ENCODE measurements around the gene IPCEF1. TPM values are rescaled to one million over a fixed set of nuclear protein-coding genes. Genes with fewer than 3 reads are reported as not detected.

IPCEF1 gene
- total and polyA plus RNA-seq, 4 donors, result 0.46 to 2.8 (median 1.3) TPM

DNA sequence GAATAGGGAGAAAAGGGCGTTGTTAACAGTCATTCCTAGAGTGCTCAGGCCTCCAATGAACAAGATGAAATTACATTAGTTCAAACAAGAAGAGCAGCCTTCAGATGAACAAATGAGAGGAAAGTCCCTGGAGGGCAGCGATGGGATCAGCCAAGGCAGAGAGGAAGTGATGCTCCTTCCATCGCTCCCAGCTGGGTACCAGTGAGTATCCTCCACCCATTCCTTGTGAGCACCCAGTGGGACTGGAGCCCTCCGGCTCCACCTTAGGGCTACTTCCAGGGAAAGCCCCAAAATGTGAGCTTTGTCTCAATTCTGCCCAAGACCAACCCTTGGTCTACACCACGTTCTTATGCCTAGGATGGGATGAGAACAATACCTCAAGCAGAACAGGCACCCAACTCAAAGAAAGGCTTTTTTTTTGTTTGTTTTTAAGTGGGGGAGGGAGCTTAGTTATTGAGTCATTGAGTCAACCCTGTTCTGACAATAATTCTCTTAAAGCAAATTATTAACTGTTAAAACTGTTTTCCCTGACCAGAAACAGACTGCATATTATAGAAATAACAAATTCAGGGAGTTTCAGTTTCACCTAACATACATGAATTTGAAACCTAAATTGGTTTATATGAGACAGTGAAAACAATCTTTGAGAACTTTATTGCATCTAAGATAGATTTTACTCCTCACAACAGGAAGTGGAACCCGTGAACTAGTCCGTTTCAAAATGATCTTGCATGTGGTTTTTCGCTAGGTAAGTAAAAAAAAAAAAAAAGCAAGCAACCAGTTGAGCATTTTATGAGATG is 106.9 kb downstream of the IPCEF1 start:
- Histone ChIP-seq H3K9me3 (ENCODE audit: control insufficient read depth in 4 of 4, low read length in 3 of 4) (no peaks in the 10 kb centered on the region), H3K9ac (ENCODE audit: low read depth in 1 of 2, low read length in 2 of 2) (peak overlapping the region in 1 of 2 donors; percentile 24), H3K4me3 (ENCODE audit: low read depth in 1 of 3, low read length in 3 of 3) (no peak overlapping the region), H3K4me1 (ENCODE audit: control insufficient read depth in 4 of 4, insufficient read depth in 4 of 4, low read length in 3 of 4) (no peaks in the 10 kb centered on the region), H3K27ac (ENCODE audit: low read depth in 1 of 2, low read length in 2 of 2) (peak overlapping the region in 1 of 2 donors; percentile 47), H3K27me3 (ENCODE audit: control insufficient read depth in 4 of 4, insufficient read depth in 4 of 4, low read length in 3 of 4) (no peaks in the 10 kb centered on the region), H3K36me3 (ENCODE audit: control insufficient read depth in 4 of 4, insufficient read depth in 3 of 4, low read depth in 1 of 4, low read length in 3 of 4) (no peaks in the 10 kb centered on the region)
- TF ChIP-seq YY1 (IDR thresholded peaks at IDR 0.05) (no peak), FOXA2 (IDR thresholded peaks at IDR 0.05) (no peak), SP1 (IDR thresholded peaks at IDR 0.05) (no peak), NR2F2 (IDR thresholded peaks at IDR 0.05) (no peak), RAD21 (IDR thresholded peaks at IDR 0.05) (no peak), JUND (IDR thresholded peaks at IDR 0.05) (no peak), CTCF (IDR thresholded peaks at IDR 0.05; ENCODE audit: low read depth, low read length, missing input control) (no peak), HNF4G (IDR thresholded peaks at IDR 0.05) (no peak)
- 74% methylated on average over 8 of the region's 8 CpGs for WGBS
- no peak for DNase-seq (ENCODE audit: low spot score)

GRCh38 chr6:154247119-154247861 is 109.3 kb downstream of the IPCEF1 start:
- TF ChIP-seq CTCF (IDR thresholded peaks at IDR 0.05; ENCODE audit: low read depth, low read length, missing input control) (no peak), RAD21 (IDR thresholded peaks at IDR 0.05) (no peak), HNF4G (IDR thresholded peaks at IDR 0.05) (no peak), TAF1 (conservative IDR thresholded peaks at IDR 0.05) (no peak), EGR1 (IDR thresholded peaks at IDR 0.05; ENCODE audit: low read depth in 2 of 2) (no peak), RXRA (IDR thresholded peaks at IDR 0.05) (no peak), MAX (IDR thresholded peaks at IDR 0.05) (no peak), GABPA (IDR thresholded peaks at IDR 0.05 in 1 of 2, conservative IDR thresholded peaks at IDR 0.05 in 1 of 2) (no peak), ZBTB33 (IDR thresholded peaks at IDR 0.05) (no peak), HNF4A (conservative IDR thresholded peaks at IDR 0.05) (no peak), FOXA2 (IDR thresholded peaks at IDR 0.05) (no peak)
- TF ChIP-seq, protein P1, sequence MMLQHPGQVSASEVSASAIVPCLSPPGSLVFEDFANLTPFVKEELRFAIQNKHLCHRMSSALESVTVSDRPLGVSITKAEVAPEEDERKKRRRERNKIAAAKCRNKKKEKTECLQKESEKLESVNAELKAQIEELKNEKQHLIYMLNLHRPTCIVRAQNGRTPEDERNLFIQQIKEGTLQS (IDR thresholded peaks at IDR 0.05), result no peak
- H3K36me3 ChIP-seq (ENCODE audit: control insufficient read depth in 4 of 4, insufficient read depth in 3 of 4, low read depth in 1 of 4, low read length in 3 of 4), result no peaks in the 10 kb centered on the region
- no peaks in the 10 kb centered on the region for H3K27me3 ChIP-seq (ENCODE audit: control insufficient read depth in 4 of 4, insufficient read depth in 4 of 4, low read length in 3 of 4)
- WGBS, result 53% methylated on average over 12 of the region's 12 CpGs
- H3K27ac ChIP-seq (ENCODE audit: low read depth in 1 of 2, low read length in 2 of 2), result no peak overlapping the region
- H3K4me1 ChIP-seq (ENCODE audit: control insufficient read depth in 4 of 4, insufficient read depth in 4 of 4, low read length in 3 of 4), result no peaks in the 10 kb centered on the region
- H3K9ac ChIP-seq (ENCODE audit: low read depth in 1 of 2, low read length in 2 of 2), result peak overlapping the region in 1 of 2 donors; percentile 21
- H3K9me3 ChIP-seq (ENCODE audit: control insufficient read depth in 4 of 4, low read length in 3 of 4), result no peaks in the 10 kb centered on the region
- no peak for DNase-seq (ENCODE audit: low spot score)
- peak overlapping the region in 2 of 3 donors; percentile 11 to 24 for H3K4me3 ChIP-seq (ENCODE audit: low read depth in 1 of 3, low read length in 3 of 3)

Data from liver (tissue), 9 donors.